SK-N-SH treated with all-trans-retinoic acid at 6 μM for 48 hours (cell line): ENCODE measurements around the gene PTPN13.

Experiments
- ATAC-seq: fragments of 200-7000 bp; cut with Tn5 transposase; 3 replicates; pipeline ENCODE4 v1.9.1; 2020; ENCODE audit warnings: mild to moderate bottlenecking, moderate library complexity
- ARNTL ChIP-seq: fragments of 450-650 bp; formaldehyde crosslinking; IDR thresholded peaks from 2 replicates; pipeline ENCODE4 v1.5.0; 2020; ENCODE audit warnings: low read depth, mild to moderate bottlenecking, moderate library complexity, borderline replicate concordance
- BACH2 ChIP-seq: fragments of 250-450 bp; sonication (Bioruptor Pico); IDR thresholded peaks from 2 replicates; pipeline ENCODE4 v1.9.0; 2021; ENCODE audit warnings: mild to moderate bottlenecking, borderline replicate concordance
- CSDC2 ChIP-seq: fragments of 250-450 bp; sonication (Bioruptor Pico); IDR thresholded peaks from 2 replicates; pipeline ENCODE4 v1.5.0; 2020; ENCODE audit warnings: mild to moderate bottlenecking, moderate library complexity
- CSRNP3 ChIP-seq: fragments of 250-450 bp; sonication (Bioruptor Pico); IDR thresholded peaks from 2 replicates; pipeline ENCODE4 v1.5.1; 2021; ENCODE audit warnings: mild to moderate bottlenecking, moderate library complexity
- ESRRG ChIP-seq: fragments of 250-450 bp; sonication (Bioruptor Pico); IDR thresholded peaks from 2 replicates; pipeline ENCODE4 v1.6.1; 2021; ENCODE audit warnings: mild to moderate bottlenecking
- GLIS3 ChIP-seq: fragments of 250-450 bp; sonication (Bioruptor Pico); IDR thresholded peaks from 2 replicates; pipeline ENCODE4 v1.5.0; 2020; ENCODE audit warnings: mild to moderate bottlenecking, moderate library complexity
- ISL1 ChIP-seq: fragments of 250-450 bp; sonication (Bioruptor Pico); IDR thresholded peaks from 2 replicates; pipeline ENCODE4 v2.1.2; 2022; ENCODE audit warnings: mild to moderate bottlenecking, moderate library complexity
- OSR1 ChIP-seq: fragments of 250-450 bp; sonication (Bioruptor Pico); IDR thresholded peaks from 2 replicates; pipeline ENCODE4 v1.8.0; 2022; ENCODE audit warnings: moderate library complexity, mild to moderate bottlenecking, inconsistent platforms
- PPARA ChIP-seq: fragments of 250-450 bp; sonication (Bioruptor Pico); IDR thresholded peaks from 2 replicates; pipeline ENCODE4 v1.5.0; 2020; ENCODE audit warnings: mild to moderate bottlenecking, borderline replicate concordance
- RARB ChIP-seq: fragments of 250-450 bp; sonication (Bioruptor Pico); IDR thresholded peaks from 2 replicates; pipeline ENCODE4 v1.8.0; 2021; ENCODE audit warnings: mild to moderate bottlenecking, moderate library complexity
- SNAI2 ChIP-seq: fragments of 250-450 bp; sonication (Bioruptor Pico); IDR thresholded peaks from 2 replicates; pipeline ENCODE4 v1.5.0; 2020; ENCODE audit warnings: mild to moderate bottlenecking, moderate library complexity
- TCF4 ChIP-seq: fragments of 250-450 bp; sonication (Bioruptor Pico); IDR thresholded peaks from 2 replicates; pipeline ENCODE4 v1.8.0; 2021; ENCODE audit warnings: mild to moderate bottlenecking, moderate library complexity, borderline replicate concordance
- TOX ChIP-seq: fragments of 250-450 bp; sonication (Bioruptor Pico); IDR thresholded peaks from 2 replicates; pipeline ENCODE4 v1.8.0; 2021; ENCODE audit warnings: mild to moderate bottlenecking, moderate library complexity, borderline replicate concordance
- ZC3H10 ChIP-seq: fragments of 250-450 bp; sonication (Bioruptor Pico); IDR thresholded peaks from 2 replicates; pipeline ENCODE4 v1.5.1; 2021; ENCODE audit warnings: mild to moderate bottlenecking, moderate library complexity
- ZFP30 ChIP-seq: fragments of 450-650 bp; formaldehyde crosslinking; IDR thresholded peaks from 2 replicates; pipeline ENCODE4 v1.5.0; 2022; ENCODE audit warnings: mild to moderate bottlenecking, moderate library complexity
- ZNF565 ChIP-seq: fragments of 450-650 bp; formaldehyde crosslinking; conservative IDR thresholded peaks from 2 replicates; pipeline ENCODE4 v1.5.0; 2020; ENCODE audit warnings: low read depth, mild to moderate bottlenecking, moderate library complexity
- ZNF70 ChIP-seq: fragments of 450-650 bp; formaldehyde crosslinking; IDR thresholded peaks from 2 replicates; pipeline ENCODE4 v1.5.0; 2020; ENCODE audit warnings: mild to moderate bottlenecking, moderate library complexity
- ZNF8 ChIP-seq: fragments of 450-650 bp; formaldehyde crosslinking; IDR thresholded peaks from 2 replicates; pipeline ENCODE4 v1.5.0; 2020; ENCODE audit warnings: mild to moderate bottlenecking, moderate library complexity
- TF ChIP-seq, protein P1 (sequence below): fragments of 250-450 bp; sonication (Bioruptor Pico); IDR thresholded peaks from 2 replicates; pipeline ENCODE4 v1.8.0; 2020; ENCODE audit warnings: mild to moderate bottlenecking, moderate library complexity, borderline replicate concordance
- TF ChIP-seq, protein P2 (sequence below): fragments of 250-450 bp; sonication (Bioruptor Pico); IDR thresholded peaks from 2 replicates; pipeline ENCODE4 v1.5.1; 2020; ENCODE audit warnings: low read depth, mild to moderate bottlenecking, moderate library complexity

PTPN13 gene

GRCh38 chr4:86641516-86642090, 47.5 kb downstream of the PTPN13 start:
- no peak for ATAC-seq
- TF ChIP-seq OSR1 = no peak
- TF ChIP-seq, protein P1, sequence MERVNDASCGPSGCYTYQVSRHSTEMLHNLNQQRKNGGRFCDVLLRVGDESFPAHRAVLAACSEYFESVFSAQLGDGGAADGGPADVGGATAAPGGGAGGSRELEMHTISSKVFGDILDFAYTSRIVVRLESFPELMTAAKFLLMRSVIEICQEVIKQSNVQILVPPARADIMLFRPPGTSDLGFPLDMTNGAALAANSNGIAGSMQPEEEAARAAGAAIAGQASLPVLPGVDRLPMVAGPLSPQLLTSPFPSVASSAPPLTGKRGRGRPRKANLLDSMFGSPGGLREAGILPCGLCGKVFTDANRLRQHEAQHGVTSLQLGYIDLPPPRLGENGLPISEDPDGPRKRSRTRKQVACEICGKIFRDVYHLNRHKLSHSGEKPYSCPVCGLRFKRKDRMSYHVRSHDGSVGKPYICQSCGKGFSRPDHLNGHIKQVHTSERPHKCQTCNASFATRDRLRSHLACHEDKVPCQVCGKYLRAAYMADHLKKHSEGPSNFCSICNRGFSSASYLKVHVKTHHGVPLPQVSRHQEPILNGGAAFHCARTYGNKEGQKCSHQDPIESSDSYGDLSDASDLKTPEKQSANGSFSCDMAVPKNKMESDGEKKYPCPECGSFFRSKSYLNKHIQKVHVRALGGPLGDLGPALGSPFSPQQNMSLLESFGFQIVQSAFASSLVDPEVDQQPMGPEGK (CRISPR knock-in tag) = no peak
- no peak for TF ChIP-seq CSRNP3 (CRISPR knock-in tag)
- no peak for TF ChIP-seq GLIS3
- no peak for TF ChIP-seq RARB (CRISPR knock-in tag)
- TF ChIP-seq, protein P2, sequence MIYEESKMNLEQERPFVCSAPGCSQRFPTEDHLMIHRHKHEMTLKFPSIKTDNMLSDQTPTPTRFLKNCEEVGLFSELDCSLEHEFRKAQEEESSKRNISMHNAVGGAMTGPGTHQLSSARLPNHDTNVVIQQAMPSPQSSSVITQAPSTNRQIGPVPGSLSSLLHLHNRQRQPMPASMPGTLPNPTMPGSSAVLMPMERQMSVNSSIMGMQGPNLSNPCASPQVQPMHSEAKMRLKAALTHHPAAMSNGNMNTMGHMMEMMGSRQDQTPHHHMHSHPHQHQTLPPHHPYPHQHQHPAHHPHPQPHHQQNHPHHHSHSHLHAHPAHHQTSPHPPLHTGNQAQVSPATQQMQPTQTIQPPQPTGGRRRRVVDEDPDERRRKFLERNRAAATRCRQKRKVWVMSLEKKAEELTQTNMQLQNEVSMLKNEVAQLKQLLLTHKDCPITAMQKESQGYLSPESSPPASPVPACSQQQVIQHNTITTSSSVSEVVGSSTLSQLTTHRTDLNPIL (CRISPR knock-in tag) = no peak
- TF ChIP-seq ZNF8 = no peak
- TF ChIP-seq PPARA (CRISPR knock-in tag) = no peak
- TF ChIP-seq ZNF70 (CRISPR knock-in tag) = no peak
- TF ChIP-seq SNAI2 = no peak

- no peak for ATAC-seq
- TF ChIP-seq ISL1 (CRISPR knock-in tag) (no peak), BACH2 (CRISPR knock-in tag) (no peak), PPARA (CRISPR knock-in tag) (no peak), SNAI2 (no peak), ESRRG (CRISPR knock-in tag) (no peak), TOX (CRISPR knock-in tag) (no peak), ZC3H10 (no peak), ARNTL (CRISPR knock-in tag) (no peak), ZFP30 (CRISPR knock-in tag) (no peak), CSDC2 (no peak), CSRNP3 (CRISPR knock-in tag) (no peak), ZNF8 (no peak), RARB (CRISPR knock-in tag) (no peak), OSR1 (no peak), TCF4 (CRISPR knock-in tag) (no peak)
- TF ChIP-seq, protein P1 (CRISPR knock-in tag) = no peak
- TF ChIP-seq, all 23 proteins: peak for 0
These were observed 50.8 kb downstream of the PTPN13 start for GRCh38 chr4:86644892-86645291.

DNA sequence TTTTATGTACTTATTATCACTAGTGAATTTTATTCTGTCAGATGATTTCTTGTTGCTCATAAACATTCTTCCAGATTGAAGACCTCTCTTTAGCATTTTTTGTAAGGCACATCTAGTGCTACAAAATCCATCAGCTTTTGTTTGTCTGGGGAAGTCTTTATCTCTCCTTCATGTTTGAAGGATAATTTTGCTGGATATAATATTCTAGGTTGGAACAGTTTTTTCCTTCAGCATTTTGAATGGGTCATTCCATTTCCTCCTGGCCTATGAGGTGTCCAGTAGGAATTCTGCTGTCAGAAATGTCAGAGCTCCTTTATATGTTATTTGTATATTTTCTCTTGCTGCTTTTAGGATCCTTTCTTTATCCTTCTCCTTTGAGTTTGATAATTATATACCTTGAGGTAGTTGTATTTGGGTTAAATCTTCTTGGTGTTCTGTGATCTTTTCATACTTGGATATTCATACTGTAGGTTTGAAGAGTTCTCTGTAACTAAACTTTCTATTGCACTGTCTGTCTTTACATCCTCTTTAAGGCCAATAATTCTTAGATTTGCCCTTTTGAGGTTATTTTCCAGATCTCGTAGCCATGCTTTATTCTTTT, 58.3 kb downstream of the PTPN13 start:
- TF ChIP-seq, protein P1 (CRISPR knock-in tag) = no peak
- no peak for TF ChIP-seq TCF4 (CRISPR knock-in tag)
- TF ChIP-seq ESRRG (CRISPR knock-in tag) = no peak
- no peak for TF ChIP-seq ZNF565 (CRISPR knock-in tag)
- no peak for ATAC-seq
